Kidney epithelial cell (primary cell): Measurements from ENCODE around the gene GSX1. TPM values are rescaled to one million over a fixed set of nuclear protein-coding genes. Genes with fewer than 3 reads are reported as not detected.

Source experiments
- DNase-seq: peaks from one replicate; pipeline ENCODE4 v3.0.0-alpha.2; 2010; ENCODE audit warnings: low read depth
- H3K27me3 ChIP-seq: 2 replicates; pipeline ENCODE4 v1.6.0; 2011; ENCODE audit warnings: low read length; ENCODE audit not compliant: control insufficient read depth, insufficient read depth
- H3K36me3 ChIP-seq: 2 replicates; pipeline ENCODE4 v1.5.1; 2011; ENCODE audit warnings: low read length; ENCODE audit not compliant: control insufficient read depth, insufficient read depth
- H3K4me3 ChIP-seq: 2 replicates; pipeline ENCODE4 v1.5.1; 2011; ENCODE audit warnings: low read depth, mild to moderate bottlenecking, control low read depth, low read length
- total RNA-seq: library from RNA; depleted of rRNA; stranded (reverse); fragments of >200 nt; gene quantifications from 2 replicates; pipeline ENCODE4 v1.2.3, GENCODE V29; 2015
- TF ChIP-seq, protein P1 (sequence below): IDR thresholded peaks from 2 replicates; pipeline ENCODE4 v1.5.1; 2011; ENCODE audit warnings: mild to moderate bottlenecking, moderate library complexity, low read length, control low read depth, inconsistent platforms; ENCODE audit not compliant: insufficient read depth, poor library complexity, severe bottlenecking

GSX1 gene
- total RNA-seq, 1 donor from 2014 or later = not detected

- no peak for DNase-seq
- H3K36me3 ChIP-seq = no peaks in the 10 kb centered on the region
- H3K27me3 ChIP-seq = peaks cover under 1% of the 10 kb centered on the region
- TF ChIP-seq, protein P1, sequence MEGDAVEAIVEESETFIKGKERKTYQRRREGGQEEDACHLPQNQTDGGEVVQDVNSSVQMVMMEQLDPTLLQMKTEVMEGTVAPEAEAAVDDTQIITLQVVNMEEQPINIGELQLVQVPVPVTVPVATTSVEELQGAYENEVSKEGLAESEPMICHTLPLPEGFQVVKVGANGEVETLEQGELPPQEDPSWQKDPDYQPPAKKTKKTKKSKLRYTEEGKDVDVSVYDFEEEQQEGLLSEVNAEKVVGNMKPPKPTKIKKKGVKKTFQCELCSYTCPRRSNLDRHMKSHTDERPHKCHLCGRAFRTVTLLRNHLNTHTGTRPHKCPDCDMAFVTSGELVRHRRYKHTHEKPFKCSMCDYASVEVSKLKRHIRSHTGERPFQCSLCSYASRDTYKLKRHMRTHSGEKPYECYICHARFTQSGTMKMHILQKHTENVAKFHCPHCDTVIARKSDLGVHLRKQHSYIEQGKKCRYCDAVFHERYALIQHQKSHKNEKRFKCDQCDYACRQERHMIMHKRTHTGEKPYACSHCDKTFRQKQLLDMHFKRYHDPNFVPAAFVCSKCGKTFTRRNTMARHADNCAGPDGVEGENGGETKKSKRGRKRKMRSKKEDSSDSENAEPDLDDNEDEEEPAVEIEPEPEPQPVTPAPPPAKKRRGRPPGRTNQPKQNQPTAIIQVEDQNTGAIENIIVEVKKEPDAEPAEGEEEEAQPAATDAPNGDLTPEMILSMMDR = no peak
- no peak overlapping the region for H3K4me3 ChIP-seq
Measured at GRCh38 chr13:27770809-27771208, 21.5 kb upstream of the GSX1 start.

GRCh38 chr13:27772651-27773425 is 19.4 kb upstream of the GSX1 start:
- TF ChIP-seq, protein P1 = no peak
- DNase-seq = no peak
- peaks cover 7% of the 10 kb centered on the region for H3K27me3 ChIP-seq
- no peaks in the 10 kb centered on the region for H3K36me3 ChIP-seq
- H3K4me3 ChIP-seq = no peak overlapping the region

GRCh38 chr13:27774169-27774568 is 18.1 kb upstream of the GSX1 start:
- H3K4me3 ChIP-seq = no peak overlapping the region
- DNase-seq = no peak
- peaks cover 7% of the 10 kb centered on the region for H3K27me3 ChIP-seq
- no peaks in the 10 kb centered on the region for H3K36me3 ChIP-seq
- TF ChIP-seq, protein P1 = no peak

- peaks cover 7% of the 10 kb centered on the region for H3K27me3 ChIP-seq
- H3K4me3 ChIP-seq = no peak overlapping the region
- TF ChIP-seq, protein P1 = no peak
- H3K36me3 ChIP-seq = no peaks in the 10 kb centered on the region
- DNase-seq = no peak
Measured at GRCh38 chr13:27774651-27775050, 17.6 kb upstream of the GSX1 start.

- Histone ChIP-seq H3K4me3 (no peak overlapping the region), H3K27me3 (peaks cover 7% of the 10 kb centered on the region), H3K36me3 (no peaks in the 10 kb centered on the region)
- no peak for DNase-seq
- TF ChIP-seq, protein P1 = no peak
Measured at GRCh38 chr13:27775943-27776342, 16.3 kb upstream of the GSX1 start.

GRCh38 chr13:27782151-27782550 is 10.1 kb upstream of the GSX1 start:
- no peak overlapping the region for H3K4me3 ChIP-seq
- TF ChIP-seq, protein P1 = no peak
- H3K36me3 ChIP-seq = no peaks in the 10 kb centered on the region
- DNase-seq = no peak
- H3K27me3 ChIP-seq = peaks cover 4% of the 10 kb centered on the region
